Cardiac fibroblast (primary cell): ENCODE results near the gene TPRG1.

Source experiments
- DNase-seq, 2 donors: peaks; one replicate each; pipeline versions ENCODE4 v3.0.0 to v3.0.0-alpha.2; 2010; ENCODE audit warnings: low read depth in 2 of 2
- H3K4me3 ChIP-seq, 2 donors: replicated peaks in 1 of 2; 1 replicate in 1 of 2; 2 replicates in 1 of 2; pipeline ENCODE4 v1.5.1; 2011; ENCODE audit warnings: low read depth in 2 of 2, low read length in 2 of 2, mild to moderate bottlenecking in 2 of 2, moderate library complexity in 1 of 2
- TF ChIP-seq, protein P1 (sequence below): IDR thresholded peaks from one replicate; pipeline ENCODE4 v1.5.1; 2011; ENCODE audit warnings: low read depth, mild to moderate bottlenecking, low read length, inconsistent platforms

TPRG1 gene

GRCh38 chr3:189144645-189145044, 27.1 kb upstream of the TPRG1 start:
- DNase-seq, result peak; percentile 58 to 60
- TF ChIP-seq, protein P1, sequence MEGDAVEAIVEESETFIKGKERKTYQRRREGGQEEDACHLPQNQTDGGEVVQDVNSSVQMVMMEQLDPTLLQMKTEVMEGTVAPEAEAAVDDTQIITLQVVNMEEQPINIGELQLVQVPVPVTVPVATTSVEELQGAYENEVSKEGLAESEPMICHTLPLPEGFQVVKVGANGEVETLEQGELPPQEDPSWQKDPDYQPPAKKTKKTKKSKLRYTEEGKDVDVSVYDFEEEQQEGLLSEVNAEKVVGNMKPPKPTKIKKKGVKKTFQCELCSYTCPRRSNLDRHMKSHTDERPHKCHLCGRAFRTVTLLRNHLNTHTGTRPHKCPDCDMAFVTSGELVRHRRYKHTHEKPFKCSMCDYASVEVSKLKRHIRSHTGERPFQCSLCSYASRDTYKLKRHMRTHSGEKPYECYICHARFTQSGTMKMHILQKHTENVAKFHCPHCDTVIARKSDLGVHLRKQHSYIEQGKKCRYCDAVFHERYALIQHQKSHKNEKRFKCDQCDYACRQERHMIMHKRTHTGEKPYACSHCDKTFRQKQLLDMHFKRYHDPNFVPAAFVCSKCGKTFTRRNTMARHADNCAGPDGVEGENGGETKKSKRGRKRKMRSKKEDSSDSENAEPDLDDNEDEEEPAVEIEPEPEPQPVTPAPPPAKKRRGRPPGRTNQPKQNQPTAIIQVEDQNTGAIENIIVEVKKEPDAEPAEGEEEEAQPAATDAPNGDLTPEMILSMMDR, result peak; percentile 19
- no peak overlapping the region for H3K4me3 ChIP-seq

GRCh38 chr3:189146848-189147247, 24.9 kb upstream of the TPRG1 start:
- H3K4me3 ChIP-seq, result no peak overlapping the region
- DNase-seq, result no peak
- TF ChIP-seq, protein P1, result no peak

- DNase-seq, result peak; percentile 75 to 78
- TF ChIP-seq, protein P1, result peak; percentile 66
- H3K4me3 ChIP-seq, result no peak overlapping the region
Observed at GRCh38 chr3:189148081-189148507, 23.7 kb upstream of the TPRG1 start.

DNA sequence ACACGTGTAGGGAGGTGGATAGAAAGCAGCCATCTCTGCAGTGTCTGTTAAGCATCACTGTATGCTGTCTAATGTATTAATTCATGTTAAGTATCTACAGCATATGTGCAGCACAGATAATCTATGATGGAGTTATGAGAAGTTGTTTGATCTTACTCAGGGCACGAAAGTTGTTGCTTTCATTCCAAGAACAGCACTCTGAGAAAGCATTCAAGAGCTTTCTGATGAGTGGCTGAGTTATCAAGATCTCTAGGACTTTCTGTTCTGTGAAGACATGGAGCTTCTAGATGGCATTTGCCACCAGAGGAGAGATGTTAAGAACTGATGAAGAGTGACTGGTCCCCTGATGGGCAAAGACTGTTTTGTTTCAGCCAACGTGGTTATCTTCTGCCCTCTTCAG, 22.6 kb upstream of the TPRG1 start:
- DNase-seq, result no peak
- TF ChIP-seq, protein P1, result no peak
- no peak overlapping the region for H3K4me3 ChIP-seq

DNA sequence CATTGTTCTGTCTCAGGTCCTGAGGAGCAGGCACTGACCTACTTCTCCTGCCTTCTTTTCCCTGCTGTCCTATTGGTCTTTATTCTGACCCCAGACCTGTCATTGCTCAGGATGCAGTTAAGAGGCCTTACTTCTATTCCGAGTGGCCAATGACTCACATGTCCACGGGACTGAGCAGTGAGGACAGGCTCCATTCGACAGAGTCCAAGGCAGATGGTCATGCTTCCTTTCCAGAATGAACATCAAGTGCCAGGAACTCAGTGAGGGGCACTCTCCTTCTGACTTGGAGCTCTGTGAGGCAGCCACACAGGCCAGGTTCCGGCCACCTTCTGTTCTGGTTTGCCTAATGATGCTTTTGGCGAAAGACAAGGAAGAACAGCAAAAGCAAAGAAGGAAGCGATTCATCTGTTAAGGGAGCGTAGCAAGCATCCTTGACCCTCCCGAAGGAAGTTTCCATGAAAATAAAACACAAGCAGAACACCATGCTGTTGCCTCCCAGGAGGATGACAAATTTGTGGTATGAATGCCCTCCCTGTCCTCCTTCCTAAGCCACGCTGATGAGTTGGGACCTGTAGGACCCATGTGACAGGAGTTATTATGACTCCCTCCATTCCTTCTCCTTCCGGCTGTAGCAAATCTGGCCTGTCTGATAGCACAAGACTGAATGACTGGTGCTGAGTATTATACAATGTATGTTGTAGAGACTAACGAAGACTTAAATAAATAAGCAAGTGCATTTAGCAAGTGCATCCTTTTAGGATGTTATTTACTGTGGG, 14.4 kb upstream of the TPRG1 start:
- TF ChIP-seq, protein P1, result no peak
- no peak overlapping the region for H3K4me3 ChIP-seq
- DNase-seq, result no peak

- no peak overlapping the region for H3K4me3 ChIP-seq
- TF ChIP-seq, protein P1, result no peak
- DNase-seq, result no peak
Observed at GRCh38 chr3:189158034-189158433, 13.7 kb upstream of the TPRG1 start.
